ENCODE results near the gene CTNNA1. TPM values are rescaled to one million over a fixed set of nuclear protein-coding genes. Genes with fewer than 3 reads are reported as not detected.
"Not testable (repeated sequence)": the region's sequence is repeated elsewhere in the genome, so short reads cannot be mapped to it uniquely, and the experiment has no call there.

The CTNNA1 gene
- total RNA-seq, 2 donors from 2014 or later, result 107 to 140 TPM

DNA sequence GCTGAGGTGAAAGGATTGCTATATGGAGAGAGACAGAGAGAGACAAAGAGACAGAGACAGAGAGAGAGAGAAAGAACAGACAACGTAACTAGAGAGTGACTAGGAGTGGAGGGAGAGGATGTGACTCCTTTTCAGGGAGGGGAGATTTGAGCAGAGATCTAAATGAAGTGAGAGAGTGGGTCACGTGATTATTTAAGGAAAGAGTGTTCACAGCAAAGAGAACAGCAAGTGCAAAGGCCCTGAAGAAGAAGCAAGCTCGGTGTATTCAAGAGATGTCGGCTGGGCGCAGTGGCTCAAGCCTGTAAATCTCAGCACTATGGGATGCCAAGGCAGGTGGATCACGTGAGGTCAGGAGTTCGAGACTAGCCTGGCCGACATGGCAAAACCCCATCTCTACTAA, 40.9 kb upstream of the CTNNA1 start:
- H3K27me3 ChIP-seq, result no peaks in the 10 kb centered on the region
- intact Hi-C loops (cut with DNase I), result no loop called here
- H3K4me1 ChIP-seq, result no peaks in the 10 kb centered on the region
- H3K36me3 ChIP-seq (replicated peaks in 1 of 2; ENCODE audit: insufficient read depth in 1 of 2, low read depth in 2 of 2), result no peaks in the 10 kb centered on the region
- H3K4me3 ChIP-seq, result no peak overlapping the region
- ATAC-seq, result no peak
- WGBS, 2 donors, result 88 to 95% methylated on average over 8 of the region's 8 CpGs
- H3K27ac ChIP-seq, result no peak overlapping the region
- no peaks in the 10 kb centered on the region for H3K9me3 ChIP-seq
- DNase-seq, result no peak
- TF ChIP-seq POLR2A (IDR thresholded peaks at IDR 0.05), result no peak
- no peak for TF ChIP-seq CTCF (IDR thresholded peaks at IDR 0.05)

GRCh38 chr5:138712791-138713190, 40.4 kb upstream of the CTNNA1 start:
- no peak for ATAC-seq
- Histone ChIP-seq H3K36me3 (replicated peaks in 1 of 2; ENCODE audit: insufficient read depth in 1 of 2, low read depth in 2 of 2) (no peaks in the 10 kb centered on the region), H3K4me1 (no peaks in the 10 kb centered on the region), H3K9me3 (no peaks in the 10 kb centered on the region), H3K27me3 (no peaks in the 10 kb centered on the region), H3K27ac (no peak overlapping the region), H3K4me3 (no peak overlapping the region)
- no peak for DNase-seq
- TF ChIP-seq POLR2A (IDR thresholded peaks at IDR 0.05) (no peak), CTCF (IDR thresholded peaks at IDR 0.05) (no peak)
- intact Hi-C loops (cut with DNase I), result no loop called here
- WGBS, 2 donors, result 77 to 93% methylated on average over 5 of the region's 5 CpGs

DNA sequence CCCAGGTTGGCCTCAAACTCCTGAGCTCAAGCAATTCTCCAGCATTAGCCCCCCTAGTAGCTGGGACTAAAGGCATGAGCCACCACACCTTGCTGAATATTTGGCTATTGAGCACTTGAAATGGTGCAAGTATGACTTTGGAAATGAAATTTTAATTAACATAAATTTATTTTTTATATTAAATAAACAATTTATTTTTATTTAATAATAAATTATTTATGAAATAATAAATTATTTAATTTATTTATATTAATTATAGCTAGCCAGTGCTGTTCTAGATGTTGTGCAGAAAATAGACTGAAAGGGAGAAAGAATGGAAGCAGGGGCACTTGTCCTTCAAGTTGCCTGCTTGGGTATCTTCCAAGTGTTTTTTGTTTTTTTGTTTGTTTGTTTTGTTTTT, 40.0 kb upstream of the CTNNA1 start:
- H3K4me1 ChIP-seq, result no peaks in the 10 kb centered on the region
- ATAC-seq (no peak), DNase-seq (no peak)
- no peak overlapping the region for H3K27ac ChIP-seq
- TF ChIP-seq CTCF (IDR thresholded peaks at IDR 0.05) (no peak), POLR2A (IDR thresholded peaks at IDR 0.05) (no peak)
- no peaks in the 10 kb centered on the region for H3K36me3 ChIP-seq (replicated peaks in 1 of 2; ENCODE audit: insufficient read depth in 1 of 2, low read depth in 2 of 2)
- no peaks in the 10 kb centered on the region for H3K9me3 ChIP-seq
- no peaks in the 10 kb centered on the region for H3K27me3 ChIP-seq
- H3K4me3 ChIP-seq, result no peak overlapping the region
- intact Hi-C loops (cut with DNase I), result no loop called here

DNA sequence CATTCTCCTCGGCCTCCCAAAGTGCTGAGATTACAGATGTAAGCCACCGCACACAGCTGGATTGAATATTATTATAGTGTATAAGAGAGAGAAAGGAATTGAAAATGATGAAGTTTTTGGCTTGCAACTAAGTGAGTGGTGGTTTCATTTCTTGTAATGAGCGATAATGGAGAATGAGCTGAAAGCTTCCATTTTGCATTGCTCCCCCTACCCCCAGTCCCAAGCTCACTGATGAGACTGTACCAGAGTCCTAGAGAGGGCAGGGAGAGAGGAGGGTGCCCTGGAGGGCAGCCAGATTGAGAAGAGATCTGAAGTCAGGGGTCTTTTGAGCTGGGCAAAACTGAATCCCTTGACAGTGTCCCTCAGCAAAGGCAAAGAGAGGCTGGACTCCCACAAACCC, 38.5 kb upstream of the CTNNA1 start:
- 89 to 92% methylated on average over 3 of the region's 3 CpGs for WGBS, 2 donors
- DNase-seq (no peak), ATAC-seq (no peak)
- Histone ChIP-seq H3K9me3 (no peaks in the 10 kb centered on the region), H3K4me1 (no peaks in the 10 kb centered on the region), H3K36me3 (replicated peaks in 1 of 2; ENCODE audit: insufficient read depth in 1 of 2, low read depth in 2 of 2) (no peaks in the 10 kb centered on the region), H3K27ac (no peak overlapping the region), H3K27me3 (no peaks in the 10 kb centered on the region), H3K4me3 (no peak overlapping the region)
- intact Hi-C loops (cut with DNase I), result no loop called here
- TF ChIP-seq CTCF (IDR thresholded peaks at IDR 0.05), result no peak
- no peak for TF ChIP-seq POLR2A (IDR thresholded peaks at IDR 0.05)

- DNase-seq; H3K4me3 ChIP-seq; H3K36me3 ChIP-seq (replicated peaks in 1 of 2; ENCODE audit: insufficient read depth in 1 of 2, low read depth in 2 of 2); intact Hi-C loops (cut with DNase I); ATAC-seq; H3K9me3 ChIP-seq; H3K27me3 ChIP-seq; H3K4me1 ChIP-seq: not testable (repeated sequence)
- 59 to 69% methylated on average over 7 to 8 of the region's 8 CpGs for WGBS, 2 donors
- peak overlapping the region in 1 of 4 donors; percentile 28 for H3K27ac ChIP-seq
These were observed 37.2 kb upstream of the CTNNA1 start for GRCh38 chr5:138715931-138716432.

Measured in body of pancreas (tissue), 4 donors.